Hepatic stellate cell (primary cell): ENCODE results near the gene TTC39B.

Experiments
- DNase-seq: peaks from one replicate; pipeline ENCODE4 v3.0.0; 2011; ENCODE audit warnings: low spot score

The TTC39B gene

DNA sequence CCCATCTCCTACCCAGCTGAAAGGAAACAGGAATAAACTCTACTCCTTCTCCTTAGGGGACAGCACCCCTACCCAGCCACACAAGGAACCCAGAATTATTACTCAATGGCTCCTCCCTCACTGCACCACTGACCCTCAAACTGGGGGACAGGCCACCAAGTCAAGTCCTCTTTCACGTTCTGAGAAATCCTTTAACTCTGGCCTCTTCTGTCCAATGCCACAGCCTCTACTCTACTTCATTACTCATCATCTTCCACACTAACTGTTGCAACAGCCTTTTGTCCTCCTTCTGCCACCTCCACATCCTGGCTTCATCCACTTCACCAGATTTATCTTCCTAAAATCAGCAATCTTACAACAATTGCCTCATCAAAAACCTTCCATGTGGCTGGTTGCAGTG lies 6.8 kb downstream of the TTC39B start:
- no peak for DNase-seq

DNA sequence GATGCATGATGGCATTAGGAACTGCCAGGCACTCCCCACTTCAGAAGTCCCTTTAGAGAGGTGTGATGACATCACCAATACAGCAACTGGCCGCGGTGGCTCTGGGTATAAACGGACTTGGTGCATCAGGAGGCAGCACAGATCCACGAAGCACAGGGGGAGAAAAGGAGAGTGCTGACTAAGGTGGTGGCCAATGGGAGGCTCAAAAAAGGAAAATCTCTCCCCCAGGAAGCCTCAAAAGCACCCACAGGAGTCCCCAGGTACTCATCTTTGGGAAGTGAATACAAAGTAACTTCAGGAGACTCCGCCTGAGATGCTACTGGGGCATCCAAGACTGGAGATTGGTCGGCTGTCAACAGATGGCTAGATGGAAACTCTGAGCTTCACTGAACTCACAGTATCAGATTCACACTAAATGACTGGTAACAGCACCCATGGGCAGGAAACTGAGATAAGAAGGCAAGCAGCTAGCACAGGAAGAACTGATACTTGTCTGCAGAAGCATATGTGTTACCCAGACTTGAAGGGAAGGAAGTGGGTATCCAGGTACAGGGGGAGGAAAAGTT lies 7.6 kb downstream of the TTC39B start:
- no peak for DNase-seq

DNA sequence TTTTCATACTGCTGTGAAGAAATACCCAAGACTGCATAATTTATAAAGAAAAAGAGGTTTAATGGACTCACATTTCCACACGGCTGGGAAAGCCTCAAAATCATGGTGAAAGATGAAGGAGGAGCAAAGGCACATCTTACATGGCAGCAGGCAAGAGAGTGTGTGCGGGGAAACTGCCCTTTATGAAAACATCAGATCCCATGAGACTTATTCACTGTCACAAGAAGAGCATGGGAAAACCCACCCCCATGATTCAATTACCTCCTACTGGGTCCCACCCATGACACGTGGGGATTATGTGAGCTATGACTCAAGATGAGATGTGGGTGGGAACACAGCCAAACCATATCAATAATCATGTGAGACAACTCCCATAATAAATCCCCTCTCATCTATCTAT lies 8.7 kb downstream of the TTC39B start:
- no peak for DNase-seq

DNA sequence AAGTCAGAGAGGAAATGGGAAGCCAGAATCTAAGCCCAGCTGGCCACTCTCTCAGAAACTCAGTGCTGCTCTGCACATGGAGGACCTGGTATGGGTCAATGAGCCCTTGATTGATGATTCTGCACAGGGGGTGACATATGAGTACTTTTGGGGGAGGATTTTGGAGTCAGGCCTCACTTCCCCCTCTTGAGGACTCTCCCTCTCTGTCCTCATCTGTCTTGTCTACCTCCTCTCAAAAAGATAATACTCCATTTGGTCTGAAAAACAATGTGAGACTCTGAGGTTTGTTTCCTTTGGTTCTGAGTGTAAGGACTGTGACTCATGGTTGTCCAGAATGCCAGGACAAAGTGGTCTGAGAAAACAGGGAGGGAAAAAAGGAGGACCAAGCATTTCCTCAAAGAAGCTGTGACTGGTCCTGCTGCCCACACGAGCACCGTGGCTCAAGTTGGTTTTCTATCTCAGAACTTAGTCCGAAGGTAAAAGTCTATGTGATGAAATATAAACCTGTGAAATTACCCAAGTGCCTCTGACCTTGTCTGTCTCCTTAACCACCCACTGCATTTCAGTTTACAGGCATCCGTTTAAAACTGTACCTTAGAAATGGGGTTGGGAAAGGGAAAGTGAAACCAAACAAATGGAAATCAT lies 11.1 kb downstream of the TTC39B start:
- DNase-seq = peak; percentile 71

DNA sequence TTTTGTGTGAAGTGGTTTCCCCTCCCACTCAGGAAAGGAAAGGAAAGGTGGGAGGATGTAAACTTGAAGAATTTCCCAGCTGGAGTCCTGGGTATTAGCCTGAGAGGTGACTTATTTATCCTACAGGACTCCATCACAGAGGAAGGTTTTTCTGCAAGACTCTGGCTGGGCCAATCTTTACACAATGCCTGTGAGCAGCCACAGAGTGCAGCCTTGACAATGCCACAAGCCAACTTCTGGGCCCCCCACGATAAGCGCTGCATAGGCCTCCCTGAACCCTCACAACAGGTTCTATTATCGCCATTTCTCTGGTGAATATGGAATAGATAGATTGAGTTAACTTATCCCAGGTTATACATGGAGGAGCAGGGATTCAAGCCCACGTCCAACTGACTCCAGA lies 12.4 kb downstream of the TTC39B start:
- no peak for DNase-seq

DNA sequence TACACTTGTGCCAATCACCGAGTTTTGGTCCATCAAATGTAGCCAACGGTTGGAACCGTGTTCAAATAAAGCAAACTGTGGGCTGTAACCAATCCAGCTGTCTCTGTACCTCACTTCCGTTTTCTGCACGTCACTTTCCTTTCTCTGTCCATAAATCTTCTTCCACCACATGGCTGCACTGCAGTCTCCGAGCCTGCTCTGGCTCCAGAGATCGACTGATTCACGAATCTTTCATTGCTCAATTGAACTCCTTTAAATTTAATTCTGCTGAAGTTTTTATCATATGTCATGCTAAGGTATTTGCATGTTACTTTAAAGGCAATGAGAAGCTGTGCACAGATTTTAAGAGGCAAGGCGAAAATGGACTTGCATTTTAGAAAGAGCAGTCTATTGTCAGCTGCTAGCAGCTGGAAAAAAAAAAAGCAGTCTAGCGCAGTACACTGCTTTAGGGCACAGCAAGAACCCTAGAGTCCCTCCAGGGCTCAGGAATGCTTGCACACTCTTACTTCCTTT lies 13.2 kb downstream of the TTC39B start:
- DNase-seq = no peak

DNA sequence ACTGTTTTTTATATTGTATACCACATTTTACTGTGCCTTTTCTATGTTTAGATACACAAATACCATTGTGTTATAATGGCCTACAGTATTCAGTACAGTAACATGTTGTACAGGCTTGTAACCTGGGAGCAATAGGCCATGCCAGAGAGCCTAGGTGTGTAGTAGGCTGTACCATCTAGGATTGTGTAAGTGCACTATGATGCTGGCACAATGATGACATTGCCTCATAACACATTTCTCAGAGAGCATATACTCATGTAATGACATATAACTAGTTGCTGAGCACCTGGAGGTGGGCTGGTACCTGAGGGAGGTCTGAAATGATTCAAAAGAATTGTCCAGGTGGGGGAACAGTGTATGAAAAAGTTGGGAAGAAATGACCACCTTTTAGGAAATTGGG lies 13.9 kb downstream of the TTC39B start:
- no peak for DNase-seq

DNA sequence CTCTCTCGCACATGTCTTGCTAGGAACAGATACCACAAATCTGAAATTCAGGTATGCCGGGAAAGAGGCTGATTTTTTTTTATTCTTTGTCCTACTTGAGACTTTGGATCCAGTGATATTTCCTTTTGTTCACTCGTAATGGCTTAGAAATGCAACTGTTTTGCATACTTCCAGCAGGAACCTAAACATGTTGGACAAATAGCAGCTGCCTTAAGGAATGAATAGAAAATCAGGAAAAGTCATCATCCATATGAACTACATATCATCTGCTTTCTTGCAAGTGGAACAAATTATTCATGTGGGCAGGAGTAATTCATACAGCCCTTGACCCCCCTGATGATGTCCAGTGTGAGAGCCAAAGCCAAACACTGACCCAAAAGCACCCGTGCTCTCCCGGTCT lies 17.4 kb downstream of the TTC39B start:
- DNase-seq = no peak

DNA sequence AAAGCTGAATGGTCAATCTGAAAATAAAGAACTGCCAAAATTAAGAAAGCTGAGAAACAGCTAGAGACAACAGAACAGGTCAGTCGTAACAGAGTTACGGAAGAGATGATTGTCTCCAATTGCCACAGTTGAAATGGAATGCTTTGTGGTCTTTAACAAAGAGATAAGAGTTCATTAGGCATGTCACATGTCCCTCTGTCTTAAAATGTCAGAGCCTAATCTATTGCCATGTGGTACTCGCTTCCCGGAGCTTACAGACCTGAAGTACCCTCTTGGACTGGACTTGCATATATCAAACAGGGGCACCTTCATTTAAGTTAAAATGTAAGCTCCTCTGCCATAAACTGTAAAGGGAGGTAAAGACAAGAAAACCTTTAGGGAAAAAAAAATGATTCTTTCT lies 19.7 kb downstream of the TTC39B start:
- no peak for DNase-seq

DNA sequence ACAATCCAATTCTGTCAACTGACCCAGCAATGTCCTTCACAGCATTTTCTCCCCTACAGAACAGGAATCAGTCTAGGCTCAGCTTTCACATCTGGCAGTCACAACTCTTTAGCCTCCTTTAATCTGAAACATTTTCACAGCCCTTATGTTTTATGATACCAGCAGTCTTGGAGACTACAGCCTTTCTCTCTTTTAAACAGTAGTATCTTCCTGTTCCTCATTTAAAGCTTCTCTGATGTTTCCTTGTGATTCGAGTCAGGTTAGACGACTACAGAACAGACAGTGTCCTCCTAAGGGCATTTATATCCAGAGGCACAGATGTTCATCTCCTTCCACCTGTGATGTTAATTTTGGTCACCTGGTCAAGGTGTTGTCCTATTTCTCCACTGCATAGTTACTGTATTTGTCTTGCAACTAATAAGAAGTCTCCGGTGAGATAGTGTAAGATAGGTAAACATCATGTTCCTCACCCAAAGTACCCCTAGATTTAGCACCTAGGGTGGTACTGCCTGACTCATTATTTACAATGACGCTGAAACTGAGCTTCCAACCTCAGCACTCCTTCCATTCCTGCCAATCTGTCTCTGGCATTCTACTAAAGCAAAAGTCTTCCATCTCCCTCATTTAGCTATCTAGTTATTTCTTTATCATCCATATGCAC lies 20.7 kb downstream of the TTC39B start:
- no peak for DNase-seq

DNA sequence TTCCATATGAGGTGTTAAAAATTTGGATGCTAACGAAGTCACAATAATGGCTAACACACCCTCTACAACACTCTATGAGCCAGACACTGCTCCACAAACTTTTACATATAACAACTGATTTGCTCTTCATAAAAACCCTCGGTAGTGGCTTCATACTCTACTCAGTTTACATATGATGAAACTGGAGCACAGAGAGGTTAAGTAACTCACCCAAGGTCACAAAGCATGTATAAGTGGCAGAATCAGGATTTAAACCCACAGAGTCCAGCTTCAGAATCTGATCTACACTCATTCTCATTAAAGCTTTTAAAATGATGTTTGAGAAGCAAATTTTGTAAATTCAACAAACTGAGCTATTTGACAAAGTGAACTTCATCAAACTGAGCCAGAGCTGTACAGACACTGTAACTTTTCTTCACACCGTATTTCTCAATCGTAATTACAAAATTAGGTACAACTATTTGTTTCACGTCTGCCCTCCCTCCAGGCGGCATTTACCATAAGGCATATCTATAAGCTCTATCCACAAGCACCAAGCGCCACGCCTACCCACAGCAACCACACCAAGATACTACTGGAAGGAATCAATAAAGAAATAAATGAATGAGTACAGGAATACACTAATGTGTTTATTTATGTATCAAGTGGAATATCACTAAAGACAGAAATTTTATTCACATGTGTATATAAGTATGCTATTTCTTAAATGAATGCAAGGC lies 24.3 kb downstream of the TTC39B start:
- no peak for DNase-seq

DNA sequence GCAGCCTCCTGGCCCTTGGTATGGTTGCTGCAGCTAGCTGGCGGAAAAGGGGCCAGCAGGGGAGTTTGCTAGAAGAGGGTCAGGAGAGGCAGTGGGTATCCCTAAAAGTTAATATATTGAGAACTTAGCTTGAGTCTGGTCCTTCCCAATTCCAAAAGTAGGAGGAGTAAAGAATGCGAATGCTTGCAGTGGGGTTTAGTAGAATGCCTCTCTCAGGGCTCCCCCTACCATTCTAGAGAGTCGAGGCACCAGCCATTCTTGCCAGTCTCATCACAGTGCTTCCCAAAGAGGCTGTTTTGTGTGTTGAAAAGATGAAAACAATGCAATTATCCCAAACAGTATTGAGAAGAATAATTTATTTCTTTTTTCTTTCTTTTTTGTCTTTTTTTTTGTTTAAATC lies 26.4 kb downstream of the TTC39B start:
- DNase-seq = no peak

DNA sequence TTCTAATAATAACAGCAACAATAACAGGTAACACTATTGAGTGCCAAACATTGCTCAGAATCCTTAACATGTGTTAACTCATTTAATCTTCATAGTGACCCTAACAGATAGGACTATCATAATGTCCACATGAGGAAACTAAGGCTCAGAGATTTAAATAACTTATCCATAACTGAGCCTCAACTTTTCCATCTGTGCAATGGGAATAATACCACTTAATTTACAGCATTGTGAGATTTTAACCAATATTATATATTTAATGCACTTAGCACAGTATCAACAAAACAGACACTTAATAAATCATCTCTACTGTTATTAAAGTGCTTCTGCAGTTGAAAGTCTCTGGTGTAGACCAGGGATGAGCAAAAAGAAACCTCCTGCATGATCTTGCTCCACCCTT lies 28.2 kb downstream of the TTC39B start:
- DNase-seq = no peak

DNA sequence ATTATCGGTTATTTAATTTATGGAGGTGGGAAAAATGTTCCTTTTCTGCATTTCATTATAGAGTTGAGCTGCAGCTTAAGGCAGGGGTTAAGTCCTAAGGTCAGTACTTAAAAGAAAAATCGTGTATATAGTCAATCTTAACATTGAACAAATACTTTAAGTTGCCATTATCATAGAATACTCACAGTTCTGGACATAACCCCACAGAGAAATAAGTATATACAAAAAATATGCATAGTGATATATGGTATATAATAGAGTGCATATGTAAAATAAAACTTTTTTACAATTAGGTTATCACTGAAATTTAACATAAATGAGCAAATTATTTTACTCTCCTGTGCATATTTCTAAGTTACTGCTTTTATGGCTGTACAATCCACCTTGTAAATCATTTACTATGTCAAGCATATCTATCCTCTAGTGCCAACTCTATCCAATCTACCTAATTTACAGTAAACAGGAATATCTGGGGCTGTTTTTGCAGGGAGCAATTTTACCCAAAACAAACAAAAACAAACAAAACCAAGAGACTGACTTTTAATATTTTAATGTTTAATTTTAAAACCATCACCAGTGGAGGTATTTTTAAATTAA lies 28.8 kb downstream of the TTC39B start:
- no peak for DNase-seq

DNA sequence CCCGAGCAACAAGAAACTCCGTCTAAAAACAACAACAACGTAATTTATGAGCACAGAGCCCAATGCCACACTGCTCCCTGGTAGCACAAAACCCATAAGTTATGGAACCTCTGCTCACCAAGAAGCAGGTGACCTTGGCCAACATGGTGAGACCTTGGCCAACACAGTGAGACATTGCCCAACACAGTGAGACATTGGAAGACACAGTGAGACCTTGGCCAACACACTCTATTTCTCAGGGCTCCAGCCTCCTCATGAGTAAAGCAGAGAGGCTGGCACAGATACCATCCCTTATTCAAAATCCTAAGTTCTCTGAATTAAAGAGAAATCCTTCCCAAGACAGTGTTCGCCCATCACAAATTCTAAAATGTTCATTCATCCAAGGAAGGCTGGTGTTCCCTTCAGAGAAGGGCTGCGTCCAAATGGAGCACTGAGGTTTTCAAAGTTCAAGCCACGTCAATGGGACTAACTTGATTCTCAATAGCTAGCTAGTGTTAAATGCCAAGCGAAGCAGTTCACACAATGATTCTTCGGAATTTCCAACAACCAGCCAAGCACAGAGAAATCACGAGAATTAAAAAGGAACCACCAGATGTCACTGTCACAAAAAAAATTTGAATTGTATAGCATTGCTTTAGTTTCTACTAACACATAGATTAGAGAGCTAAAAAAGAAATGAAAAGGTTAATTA lies 29.5 kb downstream of the TTC39B start:
- no peak for DNase-seq

DNA sequence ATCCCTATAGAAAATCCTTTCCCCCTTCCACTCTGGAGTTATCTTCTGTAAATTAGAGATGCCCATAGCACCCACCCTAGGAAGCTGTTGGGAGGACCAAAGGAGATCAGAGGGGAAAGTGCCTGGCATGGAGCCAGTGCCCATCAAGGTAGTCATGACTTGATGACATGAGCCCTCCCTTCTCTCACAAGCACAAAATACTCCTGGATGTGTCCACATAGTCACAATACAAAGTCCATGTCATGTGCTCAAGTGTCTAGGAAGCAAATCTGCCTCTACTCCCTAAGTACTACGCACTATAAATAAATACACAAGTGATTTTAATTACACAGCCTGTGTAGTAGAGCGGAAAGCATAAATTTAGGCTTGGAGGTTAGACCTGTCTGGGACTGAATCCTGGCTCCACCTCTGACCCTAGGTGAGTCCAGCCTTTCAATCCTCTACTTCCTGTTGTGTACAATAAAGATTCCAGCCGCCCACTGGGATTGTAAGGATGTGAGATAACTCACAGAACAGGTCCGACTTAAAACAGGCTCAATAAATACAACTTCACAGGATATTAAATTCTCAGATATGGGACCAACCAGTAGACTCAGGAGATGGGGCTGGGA lies 30.6 kb downstream of the TTC39B start:
- no peak for DNase-seq

DNA sequence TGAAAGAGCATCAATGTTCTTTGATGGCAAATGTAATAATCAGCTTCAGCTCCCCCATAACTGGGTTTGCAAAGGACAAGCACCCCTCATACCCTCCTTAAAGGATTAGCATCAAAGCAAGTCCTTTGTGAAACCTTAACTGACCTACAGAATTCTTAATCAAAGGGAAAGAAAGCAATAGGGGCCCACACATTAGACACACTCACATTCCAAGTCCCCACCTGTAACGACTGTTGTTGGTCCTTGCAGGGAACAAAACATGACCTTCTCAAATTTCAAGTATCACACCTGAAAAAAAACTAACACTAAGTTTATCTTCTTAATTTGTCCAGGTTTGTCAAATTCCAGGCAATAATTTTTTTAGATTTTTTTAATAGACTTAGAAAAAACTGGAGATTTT lies 32.6 kb downstream of the TTC39B start:
- no peak for DNase-seq

DNA sequence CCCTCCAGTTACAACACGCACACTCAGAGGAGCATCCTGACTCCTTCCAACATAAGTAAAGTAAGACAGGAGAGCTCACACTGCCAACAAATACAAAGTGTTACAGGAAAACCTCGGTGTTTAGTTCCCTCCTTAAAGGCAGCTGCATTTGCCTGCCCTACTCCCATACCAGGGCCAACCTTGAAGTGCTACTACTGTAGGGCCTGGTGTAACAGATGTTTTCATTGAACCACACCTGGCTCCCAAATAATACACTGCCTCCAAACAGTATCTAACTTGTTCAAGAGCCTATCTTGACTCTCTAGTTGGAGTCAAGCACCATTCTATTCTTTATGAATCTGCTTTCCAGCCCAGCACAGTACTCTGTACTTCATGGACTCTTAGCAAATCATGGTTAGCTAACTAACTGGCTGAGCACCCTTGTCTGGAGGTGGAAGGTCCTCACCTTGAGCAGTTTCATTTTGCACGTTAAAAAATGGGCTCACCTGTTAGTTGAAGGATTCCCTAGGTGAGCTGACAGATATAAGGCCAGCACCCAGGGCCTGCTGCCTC lies 34.6 kb downstream of the TTC39B start:
- DNase-seq = no peak

DNA sequence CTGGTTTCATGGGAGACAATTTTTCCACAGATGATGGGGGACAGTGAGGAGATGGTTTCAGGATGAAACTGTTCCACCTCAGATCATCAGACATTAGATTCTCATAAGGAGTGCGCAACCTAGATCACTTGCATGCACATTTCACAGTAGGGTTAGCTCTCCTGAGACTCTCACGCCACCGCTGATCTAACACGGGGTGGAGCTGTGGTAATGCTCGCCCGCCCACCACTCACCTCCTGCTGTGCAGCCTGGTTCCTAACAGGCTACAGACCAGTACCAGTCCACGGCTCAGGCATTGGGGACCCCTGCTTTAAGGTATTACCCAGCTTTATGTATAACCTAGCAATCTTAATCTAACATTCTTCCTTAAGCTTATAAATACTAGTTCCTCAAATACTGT lies 35.6 kb downstream of the TTC39B start:
- no peak for DNase-seq

DNA sequence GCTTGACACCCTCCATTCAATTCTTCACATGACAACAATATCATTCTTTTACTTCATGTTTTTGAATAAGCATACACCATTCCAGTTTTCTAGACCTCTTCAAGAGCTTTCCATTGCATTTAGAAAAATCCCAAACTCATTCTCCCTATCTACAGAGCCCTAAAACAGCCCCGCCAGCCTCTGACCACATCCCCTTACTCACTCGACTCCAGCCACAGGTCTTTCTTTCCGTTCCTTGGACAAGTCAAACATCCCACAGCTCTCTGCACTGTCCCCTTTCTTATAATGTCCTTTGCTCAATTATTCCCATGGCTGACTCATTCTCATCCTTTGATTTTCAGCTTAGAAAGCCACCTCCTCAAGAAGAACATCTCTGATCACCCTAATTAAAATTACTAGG lies 38.2 kb downstream of the TTC39B start:
- no peak for DNase-seq

DNA sequence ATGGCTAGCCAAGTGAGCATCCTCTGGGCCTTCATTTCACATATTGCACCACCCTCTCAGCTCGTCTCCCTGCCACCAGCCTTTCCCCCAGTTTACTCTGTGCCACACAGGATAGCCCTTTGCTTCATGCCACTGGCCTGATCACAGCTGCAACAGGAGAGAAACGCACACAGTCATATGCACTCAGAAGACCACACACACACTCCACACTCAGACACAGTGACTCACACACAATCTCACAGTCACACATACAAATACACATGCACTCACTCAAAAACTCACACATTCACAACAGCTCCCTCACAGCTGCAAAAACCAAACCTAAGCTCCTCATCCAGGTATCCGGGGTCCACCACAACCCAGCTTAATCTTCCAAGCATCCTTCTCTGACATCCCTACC lies 38.7 kb downstream of the TTC39B start:
- DNase-seq = no peak
